Measurements from ENCODE around the gene STAP2. TPM values are rescaled to one million over a fixed set of nuclear protein-coding genes. Genes with fewer than 3 reads are reported as not detected.
"Not testable (repeated sequence)": the region's sequence is repeated elsewhere in the genome, so short reads cannot be mapped to it uniquely, and the experiment has no call there.

STAP2 gene
- total and polyA plus RNA-seq, 8 donors = 17.4 to 65.5 (median 26.9) TPM

- 4% methylated on average over 25 to 43 of the region's 44 CpGs for WGBS, 2 donors
- TF ChIP-seq, protein P1, sequence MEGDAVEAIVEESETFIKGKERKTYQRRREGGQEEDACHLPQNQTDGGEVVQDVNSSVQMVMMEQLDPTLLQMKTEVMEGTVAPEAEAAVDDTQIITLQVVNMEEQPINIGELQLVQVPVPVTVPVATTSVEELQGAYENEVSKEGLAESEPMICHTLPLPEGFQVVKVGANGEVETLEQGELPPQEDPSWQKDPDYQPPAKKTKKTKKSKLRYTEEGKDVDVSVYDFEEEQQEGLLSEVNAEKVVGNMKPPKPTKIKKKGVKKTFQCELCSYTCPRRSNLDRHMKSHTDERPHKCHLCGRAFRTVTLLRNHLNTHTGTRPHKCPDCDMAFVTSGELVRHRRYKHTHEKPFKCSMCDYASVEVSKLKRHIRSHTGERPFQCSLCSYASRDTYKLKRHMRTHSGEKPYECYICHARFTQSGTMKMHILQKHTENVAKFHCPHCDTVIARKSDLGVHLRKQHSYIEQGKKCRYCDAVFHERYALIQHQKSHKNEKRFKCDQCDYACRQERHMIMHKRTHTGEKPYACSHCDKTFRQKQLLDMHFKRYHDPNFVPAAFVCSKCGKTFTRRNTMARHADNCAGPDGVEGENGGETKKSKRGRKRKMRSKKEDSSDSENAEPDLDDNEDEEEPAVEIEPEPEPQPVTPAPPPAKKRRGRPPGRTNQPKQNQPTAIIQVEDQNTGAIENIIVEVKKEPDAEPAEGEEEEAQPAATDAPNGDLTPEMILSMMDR (IDR thresholded peaks at IDR 0.05) = no peak
- no peaks in the 10 kb centered on the region for H3K36me3 ChIP-seq
- FAIRE-seq (no peak), ATAC-seq (peak in 1 of 4 donors; percentile 30), DNase-seq (no peak)
- H3K9me3 ChIP-seq = no peaks in the 10 kb centered on the region
- peaks cover 0 to 6% (median 3%) of the 10 kb centered on the region in 3 donors for H3K4me1 ChIP-seq
- no peak within 1 kb of the TSS for H3K27ac ChIP-seq
- no peaks in the 10 kb centered on the region for H3K27me3 ChIP-seq
- intact Hi-C loops (cut with DNase I) = no loop called here
- peak within 1 kb of the TSS in 2 of 4 donors; percentile 11 to 33 for H3K4me3 ChIP-seq
These were observed 60.0 kb downstream of the STAP2 start, which contains the start of gene SHD for GRCh38 chr19:4278419-4279266. TSS of gene SHD (plus strand) at chr19:4279266. CDS start at chr19:4280064, 798 bp downstream.

GRCh38 chr19:4278010-4278409 is 60.6 kb downstream of the STAP2 start:
- no peak overlapping the region for H3K27ac ChIP-seq
- ATAC-seq = no peak
- TF ChIP-seq, protein P1 (IDR thresholded peaks at IDR 0.05) = no peak
- intact Hi-C loops (cut with DNase I) = no loop called here
- no peaks in the 10 kb centered on the region for H3K9me3 ChIP-seq
- no peaks in the 10 kb centered on the region for H3K36me3 ChIP-seq
- no peak for FAIRE-seq
- no peak for DNase-seq
- 33 to 38% methylated on average over 4 of the region's 4 CpGs for WGBS, 2 donors
- H3K4me3 ChIP-seq = no peak overlapping the region
- H3K4me1 ChIP-seq = peaks cover 0 to 6% (median 3%) of the 10 kb centered on the region in 3 donors
- no peaks in the 10 kb centered on the region for H3K27me3 ChIP-seq

DNA sequence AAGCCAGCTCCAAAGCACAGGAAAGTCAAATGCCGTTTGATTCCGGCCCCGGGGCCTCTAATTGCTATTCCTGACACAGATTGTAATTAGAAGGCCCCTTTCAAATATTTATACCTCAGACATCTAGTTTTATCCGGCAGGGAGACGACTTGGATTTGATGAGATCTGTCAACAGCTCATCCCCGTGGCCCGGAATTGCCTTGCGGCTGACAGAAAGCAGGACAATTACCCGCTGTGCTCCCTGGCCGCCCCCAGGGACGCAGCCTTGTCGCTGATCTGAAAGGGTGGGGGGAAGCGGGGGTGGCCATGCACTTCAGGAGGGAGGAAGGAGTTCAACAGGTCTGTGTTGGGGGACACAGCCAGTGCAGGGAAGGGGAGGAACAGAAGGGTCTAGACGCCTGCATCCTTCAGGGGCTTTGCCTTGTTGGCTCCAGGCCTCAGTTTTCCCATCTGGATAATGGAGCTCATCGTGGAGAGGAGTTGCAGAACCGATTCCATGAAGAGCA is 61.4 kb downstream of the STAP2 start:
- WGBS, 2 donors = 28 to 36% methylated on average over 16 of the region's 16 CpGs
- no peak for ATAC-seq
- no peak overlapping the region for H3K27ac ChIP-seq

GRCh38 chr19:4274321-4274686 is 64.3 kb downstream of the STAP2 start:
- 53 to 68% methylated on average over 6 of the region's 6 CpGs for WGBS, 2 donors
- H3K27ac ChIP-seq; H3K4me3 ChIP-seq; intact Hi-C loops (cut with DNase I); H3K36me3 ChIP-seq; DNase-seq; FAIRE-seq; H3K9me3 ChIP-seq; H3K27me3 ChIP-seq; H3K4me1 ChIP-seq: not testable (repeated sequence)
- ATAC-seq = peak in 1 of 4 donors; percentile 33

More for the DNA sequence above, 61.4 kb downstream of the STAP2 start:
- DNase-seq = no peak
- Histone ChIP-seq H3K27me3 (no peaks in the 10 kb centered on the region), H3K4me3 (no peak overlapping the region), H3K9me3 (no peaks in the 10 kb centered on the region), H3K4me1 (peaks cover 0 to 6% (median 3%) of the 10 kb centered on the region in 3 donors), H3K36me3 (no peaks in the 10 kb centered on the region)
- TF ChIP-seq, protein P1 (IDR thresholded peaks at IDR 0.05) = no peak
- FAIRE-seq = no peak
- intact Hi-C loops (cut with DNase I) = no loop called here

Other genes with a start within 250 kb of the STAP2 start
- 10 to 100 TPM; 52.4 to 78.1 (median 70.0) TPM for gene MAP2K2, start 214.7 kb downstream of the STAP2 start, total RNA-seq
- gene MAP2K2, start 214.7 kb downstream of the STAP2 start, polyA plus RNA-seq = 100 to 1,000 TPM; 107 to 183 TPM
- gene CREB3L3, start 185.2 kb downstream of the STAP2 start, total RNA-seq = under 1 TPM in 1 of 6 donors, not detected in 5; 0.67 TPM
- under 1 TPM in 1 of 2 donors, not detected in 1; 0.27 TPM for gene CREB3L3, start 185.2 kb downstream of the STAP2 start, polyA plus RNA-seq
- 10 to 100 TPM; 10.9 to 16.6 (median 12.4) TPM for gene SIRT6, start 156.3 kb downstream of the STAP2 start, total RNA-seq
- 10 to 100 TPM; 30.8 to 47.4 TPM for gene SIRT6, start 156.3 kb downstream of the STAP2 start, polyA plus RNA-seq
- gene ANKRD24, start 156.1 kb downstream of the STAP2 start, total RNA-seq = 1 to 10 TPM in 5 of 6 donors, under 1 TPM in 1; 0.70 to 2.6 (median 1.5) TPM
- 10 to 100 TPM in 1 of 2 donors, 1 to 10 TPM in 1; 7.8 to 14.2 TPM for gene ANKRD24, start 156.1 kb downstream of the STAP2 start, polyA plus RNA-seq
- 1 to 10 TPM in 4 of 6 donors, not detected in 2; 1.1 to 2.2 (median 1.3) TPM for gene EBI3, start 109.3 kb downstream of the STAP2 start, total RNA-seq
- gene EBI3, start 109.3 kb downstream of the STAP2 start, polyA plus RNA-seq = under 1 TPM; 0.52 to 0.87 TPM
- gene YJU2, start 91.7 kb downstream of the STAP2 start, total RNA-seq = 10 to 100 TPM in 4 of 6 donors, 1 to 10 TPM in 2; 9.8 to 13.9 (median 11.2) TPM
- 10 to 100 TPM; 25.0 to 32.0 TPM for gene YJU2, start 91.7 kb downstream of the STAP2 start, polyA plus RNA-seq
- not detected for gene SHD, start 59.6 kb downstream of the STAP2 start, total RNA-seq
- not detected for gene SHD, start 59.6 kb downstream of the STAP2 start, polyA plus RNA-seq
- gene TMIGD2, start 36.4 kb downstream of the STAP2 start, total RNA-seq = under 1 TPM in 2 of 6 donors, not detected in 4; 0.16 to 0.28 TPM
- not detected for gene TMIGD2, start 36.4 kb downstream of the STAP2 start, polyA plus RNA-seq
- under 1 TPM in 1 of 6 donors, not detected in 5; 0.50 TPM for gene FSD1, start 34.2 kb downstream of the STAP2 start, total RNA-seq
- under 1 TPM in 1 of 2 donors, not detected in 1; 0.21 TPM for gene FSD1, start 34.2 kb downstream of the STAP2 start, polyA plus RNA-seq
- 10 to 100 TPM; 11.8 to 20.0 (median 14.9) TPM for gene MPND, start 4.7 kb upstream of the STAP2 start, total RNA-seq
- gene MPND, start 4.7 kb upstream of the STAP2 start, polyA plus RNA-seq = 10 to 100 TPM; 16.7 to 18.9 TPM
- gene SH3GL1, start 61.7 kb upstream of the STAP2 start, total RNA-seq = 10 to 100 TPM; 25.9 to 31.1 (median 27.5) TPM
- gene SH3GL1, start 61.7 kb upstream of the STAP2 start, polyA plus RNA-seq = 10 to 100 TPM; 27.1 to 34.2 TPM
- 1 to 10 TPM; 2.8 to 5.0 (median 3.9) TPM for gene CHAF1A, start 63.8 kb upstream of the STAP2 start, total RNA-seq
- gene CHAF1A, start 63.8 kb upstream of the STAP2 start, polyA plus RNA-seq = 1 to 10 TPM; 3.8 to 4.3 TPM
- 10 to 100 TPM; 57.2 to 79.3 (median 67.0) TPM for gene UBXN6, start 119.0 kb upstream of the STAP2 start, total RNA-seq
- 100 to 1,000 TPM; 110 to 130 TPM for gene UBXN6, start 119.0 kb upstream of the STAP2 start, polyA plus RNA-seq
- gene HDGFL2, start 133.5 kb upstream of the STAP2 start, total RNA-seq = 10 to 100 TPM; 12.8 to 23.4 (median 16.3) TPM
- 10 to 100 TPM; 32.8 to 32.9 TPM for gene HDGFL2, start 133.5 kb upstream of the STAP2 start, polyA plus RNA-seq
- 10 to 100 TPM in 3 of 6 donors, 1 to 10 TPM in 3; 2.2 to 17.8 (median 9.2) TPM for gene PLIN4, start 179.7 kb upstream of the STAP2 start, total RNA-seq
- 100 to 1,000 TPM in 1 of 2 donors, 10 to 100 TPM in 1; 23.6 to 138 TPM for gene PLIN4, start 179.7 kb upstream of the STAP2 start, polyA plus RNA-seq
- 10 to 100 TPM; 30.6 to 80.2 (median 41.3) TPM for gene PLIN5, start 196.4 kb upstream of the STAP2 start, total RNA-seq
- 100 to 1,000 TPM; 193 to 533 TPM for gene PLIN5, start 196.4 kb upstream of the STAP2 start, polyA plus RNA-seq
- gene LRG1, start 201.2 kb upstream of the STAP2 start, total RNA-seq = 10 to 100 TPM in 5 of 6 donors, 1 to 10 TPM in 1; 7.9 to 53.6 (median 14.8) TPM
- gene LRG1, start 201.2 kb upstream of the STAP2 start, polyA plus RNA-seq = 10 to 100 TPM; 22.1 to 36.4 TPM
- 1 to 10 TPM; 2.2 to 4.7 (median 2.5) TPM for gene SEMA6B, start 220.9 kb upstream of the STAP2 start, total RNA-seq
- gene SEMA6B, start 220.9 kb upstream of the STAP2 start, polyA plus RNA-seq = 1 to 10 TPM; 4.4 TPM